Caco-2 (cell line): ENCODE measurements around the gene PLCD4. TPM values are rescaled to one million over a fixed set of nuclear protein-coding genes. Genes with fewer than 3 reads are reported as not detected.

ENCODE experiments used
- BruUV-seq: library from RNA; stranded (reverse); fragments of 400-500 nt; replicated peaks from 2 replicates; lab custom pipeline; 2021; lab: Mats Ljungman, UMichigan
- CTCF ChIA-PET: fragments of 300-600 bp; sonication (Branson Sonifier 250); formaldehyde crosslinking; loops from one replicate; lab custom pipeline; 2022; ENCODE audit warnings: antibody characterized with exemption; lab: Charles Lee
- POLR2A ChIA-PET: fragments of 300-600 bp; sonication (Branson Sonifier 250); formaldehyde crosslinking; loops from one replicate; lab custom pipeline; 2022; ENCODE audit warnings: antibody characterized with exemption; lab: Charles Lee
- DNase-seq, 2 experiments: peaks; one replicate each; pipeline versions ENCODE4 v3.0.0 to v3.0.0-alpha.2; 2020 to 2022
- H3K27me3 ChIP-seq: replicated peaks from 2 replicates; pipeline ENCODE4 v1.6.0; 2011; ENCODE audit warnings: low read length; ENCODE audit not compliant: control insufficient read depth, insufficient read depth
- H3K36me3 ChIP-seq: 2 replicates; pipeline ENCODE4 v1.5.1; 2011; ENCODE audit warnings: low read length; ENCODE audit not compliant: control insufficient read depth, insufficient read depth
- H3K4me1 ChIP-seq: fragments of 250-450 bp; sonication (Bioruptor Pico); 2 replicates; pipeline ENCODE4 v1.5.1; 2020; ENCODE audit warnings: mild to moderate bottlenecking
- H3K4me3 ChIP-seq: 2 replicates; pipeline ENCODE4 v1.5.1; 2011; ENCODE audit warnings: low read depth, mild to moderate bottlenecking, control low read depth, low read length
- H3K9me3 ChIP-seq: fragments of 250-450 bp; sonication (Bioruptor Pico); 2 replicates; pipeline ENCODE4 v1.5.1; 2020; ENCODE audit warnings: mild to moderate bottlenecking, moderate library complexity
- H3K27ac Mint-ChIP-seq: one replicate; pipeline ENCODE4 v1.8.0; 2022; ENCODE audit warnings: mixed read lengths; ENCODE audit not compliant: unreplicated experiment
- H3K27me3 Mint-ChIP-seq: one replicate; pipeline ENCODE4 v1.8.0; 2022; ENCODE audit warnings: mixed read lengths; ENCODE audit not compliant: insufficient read depth, unreplicated experiment
- H3K36me3 Mint-ChIP-seq: one replicate; pipeline ENCODE4 v1.8.0; 2022; ENCODE audit warnings: mild to moderate bottlenecking, mixed read lengths; ENCODE audit not compliant: insufficient read depth, unreplicated experiment
- H3K4me1 Mint-ChIP-seq: one replicate; pipeline ENCODE4 v1.8.0; 2022; ENCODE audit warnings: low read depth, mixed read lengths; ENCODE audit not compliant: unreplicated experiment
- H3K4me3 Mint-ChIP-seq: one replicate; pipeline ENCODE4 v1.8.0; 2022; ENCODE audit warnings: mild to moderate bottlenecking, moderate library complexity, mixed read lengths; ENCODE audit not compliant: unreplicated experiment
- H3K9me3 Mint-ChIP-seq: one replicate; pipeline ENCODE4 v1.8.0; 2022; ENCODE audit warnings: mixed read lengths; ENCODE audit not compliant: unreplicated experiment
- intact Hi-C: fragments of 100-400 bp; cut with micrococcal nuclease; formaldehyde crosslinking; loops from one replicate; pipeline ENCODE4 v1.10.0; 2022; ENCODE audit not compliant: unreplicated experiment
- total RNA-seq: library from RNA; stranded (reverse); gene quantifications from 2 replicates; pipeline ENCODE4 v1.2.3, GENCODE V29; 2022
- TF ChIP-seq, protein P1 (sequence below), 2 experiments: fragments of 200-600 bp in 1 of 2; IDR thresholded peaks; 1 replicate in 1 of 2; 2 replicates in 1 of 2; pipeline versions ENCODE4 v1.5.1 to v1.8.0; 2011 to 2022; ENCODE audit warnings: antibody characterized with exemption in 1 of 2, control low read depth in 1 of 2, inconsistent platforms in 1 of 2, low read depth in 1 of 2, low read length in 1 of 2, mild to moderate bottlenecking in 1 of 2, moderate library complexity in 1 of 2; ENCODE audit not compliant: insufficient read depth in 1 of 2, severe bottlenecking in 1 of 2, unreplicated experiment in 1 of 2

PLCD4 gene
- total RNA-seq, 1 experiment from 2014 or later = 0.48 TPM

DNA sequence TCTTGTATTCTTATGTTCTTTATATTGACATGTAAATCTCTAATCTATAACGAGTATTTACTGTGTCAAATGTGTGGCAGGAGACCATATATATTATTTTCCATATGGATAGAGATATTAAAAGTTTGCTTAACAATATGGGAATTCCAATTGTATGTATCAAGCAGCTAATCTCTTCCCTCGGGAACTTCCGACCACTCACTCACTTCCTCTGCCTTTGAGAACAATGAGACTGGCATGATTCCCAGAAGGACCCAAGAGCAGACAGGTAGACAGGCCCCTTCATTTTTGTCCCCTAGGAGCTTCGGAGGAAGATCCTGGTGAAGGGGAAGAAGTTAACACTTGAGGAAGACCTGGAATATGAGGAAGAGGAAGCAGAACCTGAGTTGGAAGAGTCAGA is 24.1 kb downstream of the PLCD4 start:
- no peaks in the 10 kb centered on the region for H3K27me3 Mint-ChIP-seq
- H3K4me1 Mint-ChIP-seq = no peaks in the 10 kb centered on the region
- no peak overlapping the region for H3K27ac Mint-ChIP-seq
- H3K36me3 Mint-ChIP-seq = peaks cover 14% of the 10 kb centered on the region
- H3K4me3 ChIP-seq = no peak overlapping the region
- no peaks in the 10 kb centered on the region; the same call in 1 of the 2 replicates for H3K36me3 ChIP-seq
- ChIA-PET POLR2A (no interaction called here), CTCF (no interaction called here)
- H3K4me3 Mint-ChIP-seq = no peak overlapping the region
- no TSS peak for BruUV-seq
- H3K9me3 ChIP-seq = no peaks in the 10 kb centered on the region
- DNase-seq = no peak
- intact Hi-C loops = no loop called here
- TF ChIP-seq, protein P1, sequence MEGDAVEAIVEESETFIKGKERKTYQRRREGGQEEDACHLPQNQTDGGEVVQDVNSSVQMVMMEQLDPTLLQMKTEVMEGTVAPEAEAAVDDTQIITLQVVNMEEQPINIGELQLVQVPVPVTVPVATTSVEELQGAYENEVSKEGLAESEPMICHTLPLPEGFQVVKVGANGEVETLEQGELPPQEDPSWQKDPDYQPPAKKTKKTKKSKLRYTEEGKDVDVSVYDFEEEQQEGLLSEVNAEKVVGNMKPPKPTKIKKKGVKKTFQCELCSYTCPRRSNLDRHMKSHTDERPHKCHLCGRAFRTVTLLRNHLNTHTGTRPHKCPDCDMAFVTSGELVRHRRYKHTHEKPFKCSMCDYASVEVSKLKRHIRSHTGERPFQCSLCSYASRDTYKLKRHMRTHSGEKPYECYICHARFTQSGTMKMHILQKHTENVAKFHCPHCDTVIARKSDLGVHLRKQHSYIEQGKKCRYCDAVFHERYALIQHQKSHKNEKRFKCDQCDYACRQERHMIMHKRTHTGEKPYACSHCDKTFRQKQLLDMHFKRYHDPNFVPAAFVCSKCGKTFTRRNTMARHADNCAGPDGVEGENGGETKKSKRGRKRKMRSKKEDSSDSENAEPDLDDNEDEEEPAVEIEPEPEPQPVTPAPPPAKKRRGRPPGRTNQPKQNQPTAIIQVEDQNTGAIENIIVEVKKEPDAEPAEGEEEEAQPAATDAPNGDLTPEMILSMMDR (IDR thresholded peaks at IDR 0.05; ENCODE audit: insufficient read depth in 1 of 2, low read depth in 1 of 2, low read length in 1 of 2, severe bottlenecking in 1 of 2, unreplicated experiment in 1 of 2) = no peak
- no peaks in the 10 kb centered on the region for H3K27me3 ChIP-seq
- H3K4me1 ChIP-seq = no peaks in the 10 kb centered on the region
- no peaks in the 10 kb centered on the region for H3K9me3 Mint-ChIP-seq

DNA sequence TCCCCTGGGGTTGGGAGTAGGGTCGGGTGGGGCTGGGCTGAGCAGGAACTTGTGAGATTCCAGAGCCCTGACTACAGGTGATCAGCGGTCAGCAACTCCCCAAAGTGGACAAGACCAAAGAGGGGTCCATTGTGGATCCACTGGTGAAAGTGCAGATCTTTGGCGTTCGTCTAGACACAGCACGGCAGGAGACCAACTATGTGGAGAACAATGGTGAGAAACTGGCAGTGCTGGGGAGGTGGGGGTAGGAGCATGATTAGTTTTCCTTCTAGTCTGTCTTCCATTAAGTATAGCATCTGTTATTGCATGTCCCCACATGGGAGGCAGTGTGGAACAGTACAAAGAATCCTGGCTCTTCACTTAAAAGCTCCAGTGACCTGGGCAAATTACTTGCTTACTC is 28.0 kb downstream of the PLCD4 start:
- no peaks in the 10 kb centered on the region for H3K9me3 ChIP-seq
- H3K4me1 ChIP-seq = no peaks in the 10 kb centered on the region
- no peak for DNase-seq
- POLR2A ChIA-PET = no interaction called here
- H3K4me3 ChIP-seq = no peak overlapping the region
- Mint-ChIP-seq H3K4me1 (no peaks in the 10 kb centered on the region), H3K27me3 (no peaks in the 10 kb centered on the region), H3K9me3 (no peaks in the 10 kb centered on the region), H3K27ac (no peak overlapping the region), H3K36me3 (peaks cover 40% of the 10 kb centered on the region), H3K4me3 (no peak overlapping the region)
- no TSS peak for BruUV-seq
- H3K27me3 ChIP-seq = no peaks in the 10 kb centered on the region
- peaks cover 3% of the 10 kb centered on the region; the same call in 1 of the 2 replicates for H3K36me3 ChIP-seq
- intact Hi-C loops = no loop called here
- TF ChIP-seq, protein P1 (IDR thresholded peaks at IDR 0.05; ENCODE audit: insufficient read depth in 1 of 2, low read depth in 1 of 2, low read length in 1 of 2, severe bottlenecking in 1 of 2, unreplicated experiment in 1 of 2) = no peak
- CTCF ChIA-PET = no interaction called here

DNA sequence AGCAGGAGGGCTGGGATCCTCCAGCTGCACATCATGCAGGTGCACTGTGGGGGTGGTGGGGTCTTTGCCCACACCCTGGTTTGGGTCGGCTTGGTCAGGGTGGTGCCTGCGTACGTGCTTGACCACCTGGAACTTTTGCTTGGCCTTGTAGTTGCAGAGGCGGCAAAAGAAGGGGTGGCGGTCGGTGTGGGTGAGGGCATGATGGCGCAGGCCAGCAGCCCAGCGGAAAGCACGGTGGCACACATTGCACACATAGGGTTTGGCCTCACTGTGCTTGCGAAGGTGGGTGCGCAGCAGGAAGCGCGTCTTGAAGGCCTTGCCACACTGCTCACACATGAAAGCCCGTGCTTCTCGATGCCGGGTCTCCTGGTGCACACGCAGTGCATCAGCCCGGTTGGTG is 30.7 kb downstream of the PLCD4 start:
- peaks cover 5% of the 10 kb centered on the region; the same call in 1 of the 2 replicates for H3K36me3 ChIP-seq
- no peaks in the 10 kb centered on the region for H3K9me3 ChIP-seq
- Mint-ChIP-seq H3K4me3 (no peak overlapping the region), H3K27ac (no peak overlapping the region), H3K9me3 (no peaks in the 10 kb centered on the region), H3K4me1 (no peaks in the 10 kb centered on the region), H3K36me3 (peaks cover 48% of the 10 kb centered on the region), H3K27me3 (no peaks in the 10 kb centered on the region)
- DNase-seq = no peak
- CTCF ChIA-PET = no interaction called here
- POLR2A ChIA-PET = no interaction called here
- intact Hi-C loops = no loop called here
- H3K4me3 ChIP-seq = no peak overlapping the region
- BruUV-seq = no TSS peak
- TF ChIP-seq, protein P1 (IDR thresholded peaks at IDR 0.05; ENCODE audit: insufficient read depth in 1 of 2, low read depth in 1 of 2, low read length in 1 of 2, severe bottlenecking in 1 of 2, unreplicated experiment in 1 of 2) = no peak
- no peaks in the 10 kb centered on the region for H3K4me1 ChIP-seq
- no peaks in the 10 kb centered on the region for H3K27me3 ChIP-seq
